Muscle layer of colon (tissue), 2 donors: Measurements from ENCODE around the gene SUPT6H.
"Not testable (repeated sequence)": the region's sequence is repeated elsewhere in the genome, so short reads cannot be mapped to it uniquely, and the experiment has no call there.

Experiments used
- H3K27ac ChIP-seq: one replicate; pipeline ENCODE4 v1.7.0; 2013; ENCODE audit warnings: low read depth, mild to moderate bottlenecking, low read length, moderate library complexity
- H3K27me3 ChIP-seq, 2 donors: one replicate each; pipeline ENCODE4 v1.7.0; 2013; ENCODE audit warnings: low read length in 2 of 2, mild to moderate bottlenecking in 2 of 2; ENCODE audit not compliant: insufficient read depth in 2 of 2, control insufficient read depth in 1 of 2
- H3K36me3 ChIP-seq: one replicate; pipeline ENCODE4 v1.7.0; 2013; ENCODE audit warnings: mild to moderate bottlenecking, low read length; ENCODE audit not compliant: insufficient read depth
- H3K4me1 ChIP-seq: one replicate; pipeline ENCODE4 v1.7.0; 2013; ENCODE audit warnings: mild to moderate bottlenecking, low read length; ENCODE audit not compliant: insufficient read depth
- H3K4me3 ChIP-seq, 2 donors: one replicate each; pipeline ENCODE4 v1.7.0; 2013; ENCODE audit warnings: low read length in 2 of 2, low read depth in 1 of 2, mild to moderate bottlenecking in 1 of 2, moderate library complexity in 1 of 2
- H3K9ac ChIP-seq: one replicate; pipeline ENCODE4 v1.7.0; 2013; ENCODE audit warnings: low read length
- H3K9me3 ChIP-seq: one replicate; pipeline ENCODE4 v1.7.0; 2013; ENCODE audit warnings: mild to moderate bottlenecking, low read length
- donor health status: abdominal sarcoma.
- donor health status: Adenocarcinoma of cecum.

Gene SUPT6H

DNA sequence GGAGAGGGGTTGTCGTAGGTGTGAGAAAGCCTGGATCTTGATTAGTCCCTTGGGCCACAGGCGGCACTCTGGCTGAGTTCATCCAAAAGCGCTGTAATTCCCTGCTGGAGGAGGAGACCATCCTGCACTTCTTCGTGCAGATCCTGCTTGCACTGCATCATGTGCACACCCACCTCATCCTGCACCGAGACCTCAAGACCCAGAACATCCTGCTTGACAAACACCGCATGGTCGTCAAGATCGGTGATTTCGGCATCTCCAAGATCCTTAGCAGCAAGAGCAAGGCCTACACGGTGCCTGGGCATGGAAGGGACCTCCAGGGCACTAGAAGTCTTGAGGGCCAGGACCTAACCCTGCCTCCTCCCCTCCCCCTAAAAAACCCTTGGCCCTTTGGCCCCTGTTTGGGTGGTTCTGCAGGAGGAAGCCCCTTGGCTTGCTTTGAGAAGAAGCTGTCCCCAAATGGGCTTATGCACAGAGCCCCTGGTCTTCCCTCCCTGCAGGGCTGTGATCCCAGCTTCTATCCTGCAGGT is 72.8 kb downstream of the SUPT6H start:
- no peaks in the 10 kb centered on the region for H3K27me3 ChIP-seq
- no peak overlapping the region for H3K9ac ChIP-seq

DNA sequence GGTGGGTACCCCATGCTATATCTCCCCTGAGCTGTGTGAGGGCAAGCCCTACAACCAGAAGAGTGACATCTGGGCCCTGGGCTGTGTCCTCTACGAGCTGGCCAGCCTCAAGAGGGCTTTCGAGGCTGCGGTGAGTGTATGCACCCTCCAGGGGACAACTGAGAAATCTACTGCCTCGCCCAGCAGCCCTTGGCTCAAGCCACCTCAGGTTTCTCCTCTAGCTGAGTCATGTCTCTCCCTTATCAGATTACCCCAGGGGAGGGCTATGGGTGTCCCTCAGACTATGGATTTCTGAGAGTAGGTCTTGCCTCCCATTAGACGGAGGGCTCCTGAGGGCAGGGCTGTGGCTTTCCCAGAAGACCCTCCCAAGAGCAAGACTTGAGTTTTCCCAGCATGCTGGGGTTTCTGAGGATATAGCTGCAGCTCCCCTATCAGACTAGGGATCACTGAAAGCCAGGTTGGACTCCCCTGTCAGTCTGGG is 73.3 kb downstream of the SUPT6H start:
- no peaks in the 10 kb centered on the region for H3K4me1 ChIP-seq
- H3K4me3 ChIP-seq, result no peak overlapping the region
- no peak overlapping the region for H3K9ac ChIP-seq
- H3K27me3 ChIP-seq, result no peaks in the 10 kb centered on the region
- no peaks in the 10 kb centered on the region for H3K9me3 ChIP-seq
- no peak overlapping the region for H3K27ac ChIP-seq
- no peaks in the 10 kb centered on the region for H3K36me3 ChIP-seq

More for the DNA sequence above, 72.8 kb downstream of the SUPT6H start:
- no peaks in the 10 kb centered on the region for H3K9me3 ChIP-seq
- no peak overlapping the region for H3K27ac ChIP-seq
- no peaks in the 10 kb centered on the region for H3K4me1 ChIP-seq
- H3K36me3 ChIP-seq, result no peaks in the 10 kb centered on the region
- no peak overlapping the region for H3K4me3 ChIP-seq

- not testable (repeated sequence) for H3K9me3 ChIP-seq, H3K27ac ChIP-seq, H3K4me3 ChIP-seq, H3K4me1 ChIP-seq, H3K9ac ChIP-seq, H3K27me3 ChIP-seq, H3K36me3 ChIP-seq
Observed at GRCh38 chr17:28735913-28736769, 74.1 kb downstream of the SUPT6H start.

DNA sequence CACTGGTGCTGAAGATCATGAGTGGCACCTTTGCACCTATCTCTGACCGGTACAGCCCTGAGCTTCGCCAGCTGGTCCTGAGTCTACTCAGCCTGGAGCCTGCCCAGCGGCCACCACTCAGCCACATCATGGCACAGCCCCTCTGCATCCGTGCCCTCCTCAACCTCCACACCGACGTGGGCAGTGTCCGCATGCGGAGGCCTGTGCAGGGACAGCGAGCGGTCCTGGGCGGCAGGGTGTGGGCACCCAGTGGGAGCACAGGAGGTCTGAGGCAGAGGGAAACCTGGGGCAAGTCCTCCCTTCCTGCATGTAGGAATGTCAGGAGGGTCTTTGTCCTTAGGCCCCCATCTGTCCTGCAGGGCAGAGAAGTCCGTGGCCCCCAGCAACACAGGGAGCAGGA is 75.3 kb downstream of the SUPT6H start:
- H3K4me3 ChIP-seq, result no peak overlapping the region
- no peaks in the 10 kb centered on the region for H3K4me1 ChIP-seq
- H3K9me3 ChIP-seq, result no peaks in the 10 kb centered on the region
- H3K27ac ChIP-seq, result no peak overlapping the region
- H3K9ac ChIP-seq, result no peak overlapping the region
- no peaks in the 10 kb centered on the region for H3K36me3 ChIP-seq
- H3K27me3 ChIP-seq, result no peaks in the 10 kb centered on the region

DNA sequence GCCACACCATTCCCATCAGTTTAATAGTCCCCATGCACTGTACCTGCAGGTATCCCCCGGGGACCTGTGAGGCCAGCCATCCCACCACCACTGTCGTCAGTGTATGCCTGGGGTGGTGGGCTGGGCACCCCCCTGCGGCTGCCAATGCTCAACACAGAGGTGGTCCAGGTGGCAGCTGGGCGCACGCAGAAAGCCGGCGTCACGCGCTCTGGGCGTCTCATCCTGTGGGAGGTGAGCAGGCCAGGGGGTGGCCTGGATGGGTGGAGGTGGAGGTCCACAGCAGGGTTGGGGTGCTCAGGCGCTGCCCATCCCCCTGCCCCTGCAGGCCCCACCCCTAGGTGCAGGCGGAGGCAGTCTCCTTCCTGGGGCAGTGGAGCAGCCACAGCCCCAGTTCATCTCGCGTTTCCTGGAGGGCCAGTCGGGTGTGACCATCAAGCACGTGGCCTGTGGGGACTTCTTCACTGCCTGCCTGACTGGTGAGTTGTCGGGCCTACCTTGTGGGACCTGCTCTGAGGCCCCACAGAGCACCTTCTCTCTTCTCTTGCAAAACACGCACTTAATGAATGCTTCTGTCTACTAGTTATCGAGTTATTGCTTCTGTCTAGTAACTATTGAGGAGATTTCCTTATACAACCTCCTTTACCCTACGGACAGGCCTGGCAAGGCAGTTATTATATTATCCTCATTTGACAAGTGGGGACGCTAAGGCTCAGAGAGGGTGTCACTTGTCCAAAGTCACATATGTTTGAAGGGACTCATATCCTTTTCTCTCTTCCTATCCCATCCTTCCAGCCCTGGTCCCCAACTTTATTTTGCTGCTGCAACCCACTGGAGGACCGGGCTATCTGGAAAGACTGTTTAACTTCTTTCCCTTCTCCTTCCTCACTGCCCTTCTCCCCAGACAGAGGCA is 76.0 kb downstream of the SUPT6H start:
- H3K9ac ChIP-seq, result no peak overlapping the region
- H3K4me3 ChIP-seq, result no peak overlapping the region
- H3K9me3 ChIP-seq, result no peaks in the 10 kb centered on the region
- H3K4me1 ChIP-seq, result no peaks in the 10 kb centered on the region
- H3K36me3 ChIP-seq, result no peaks in the 10 kb centered on the region
- H3K27ac ChIP-seq, result no peak overlapping the region
- no peaks in the 10 kb centered on the region for H3K27me3 ChIP-seq

DNA sequence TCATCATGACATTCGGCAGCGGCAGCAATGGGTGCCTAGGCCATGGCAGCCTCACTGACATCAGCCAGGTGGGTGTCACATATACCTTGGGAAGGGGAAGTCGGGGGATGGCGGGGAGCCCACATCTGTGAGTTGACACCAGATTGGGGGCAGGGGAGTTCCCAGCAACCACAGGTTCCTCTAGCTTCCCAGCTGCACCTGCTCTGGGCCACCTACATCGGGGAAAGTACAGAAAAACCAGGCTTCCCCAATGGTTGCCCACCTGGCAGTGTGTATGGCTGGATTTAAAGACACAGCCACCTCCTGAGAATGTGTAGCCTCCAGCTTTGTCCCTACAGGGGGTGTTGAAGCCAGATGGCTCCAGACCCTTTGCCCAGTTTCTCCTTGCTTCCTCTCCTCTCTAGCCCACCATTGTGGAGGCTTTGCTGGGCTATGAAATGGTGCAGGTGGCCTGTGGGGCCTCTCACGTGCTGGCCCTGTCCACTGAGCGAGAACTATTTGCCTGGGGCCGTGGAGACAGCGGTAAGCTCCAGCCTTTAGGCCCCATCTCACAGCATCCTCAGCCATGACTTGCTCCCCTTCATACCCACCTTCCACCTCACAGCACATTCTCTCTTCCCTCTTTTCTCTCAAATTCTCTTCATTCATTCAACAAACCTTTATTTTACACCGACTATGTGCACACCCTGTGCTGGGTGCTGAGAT is 76.8 kb downstream of the SUPT6H start:
- H3K27ac ChIP-seq, result no peak overlapping the region
- no peaks in the 10 kb centered on the region for H3K9me3 ChIP-seq
- H3K27me3 ChIP-seq, result no peaks in the 10 kb centered on the region
- H3K36me3 ChIP-seq, result no peaks in the 10 kb centered on the region
- H3K9ac ChIP-seq, result no peak overlapping the region
- no peak overlapping the region for H3K4me3 ChIP-seq
- no peaks in the 10 kb centered on the region for H3K4me1 ChIP-seq

- no peak overlapping the region for H3K9ac ChIP-seq
- no peaks in the 10 kb centered on the region for H3K36me3 ChIP-seq
- H3K27me3 ChIP-seq, result no peaks in the 10 kb centered on the region
- H3K4me3 ChIP-seq, result no peak overlapping the region
- no peaks in the 10 kb centered on the region for H3K9me3 ChIP-seq
- H3K27ac ChIP-seq, result no peak overlapping the region
- H3K4me1 ChIP-seq, result peaks cover 14% of the 10 kb centered on the region
Observed at GRCh38 chr17:28740406-28741357, 78.7 kb downstream of the SUPT6H start.

DNA sequence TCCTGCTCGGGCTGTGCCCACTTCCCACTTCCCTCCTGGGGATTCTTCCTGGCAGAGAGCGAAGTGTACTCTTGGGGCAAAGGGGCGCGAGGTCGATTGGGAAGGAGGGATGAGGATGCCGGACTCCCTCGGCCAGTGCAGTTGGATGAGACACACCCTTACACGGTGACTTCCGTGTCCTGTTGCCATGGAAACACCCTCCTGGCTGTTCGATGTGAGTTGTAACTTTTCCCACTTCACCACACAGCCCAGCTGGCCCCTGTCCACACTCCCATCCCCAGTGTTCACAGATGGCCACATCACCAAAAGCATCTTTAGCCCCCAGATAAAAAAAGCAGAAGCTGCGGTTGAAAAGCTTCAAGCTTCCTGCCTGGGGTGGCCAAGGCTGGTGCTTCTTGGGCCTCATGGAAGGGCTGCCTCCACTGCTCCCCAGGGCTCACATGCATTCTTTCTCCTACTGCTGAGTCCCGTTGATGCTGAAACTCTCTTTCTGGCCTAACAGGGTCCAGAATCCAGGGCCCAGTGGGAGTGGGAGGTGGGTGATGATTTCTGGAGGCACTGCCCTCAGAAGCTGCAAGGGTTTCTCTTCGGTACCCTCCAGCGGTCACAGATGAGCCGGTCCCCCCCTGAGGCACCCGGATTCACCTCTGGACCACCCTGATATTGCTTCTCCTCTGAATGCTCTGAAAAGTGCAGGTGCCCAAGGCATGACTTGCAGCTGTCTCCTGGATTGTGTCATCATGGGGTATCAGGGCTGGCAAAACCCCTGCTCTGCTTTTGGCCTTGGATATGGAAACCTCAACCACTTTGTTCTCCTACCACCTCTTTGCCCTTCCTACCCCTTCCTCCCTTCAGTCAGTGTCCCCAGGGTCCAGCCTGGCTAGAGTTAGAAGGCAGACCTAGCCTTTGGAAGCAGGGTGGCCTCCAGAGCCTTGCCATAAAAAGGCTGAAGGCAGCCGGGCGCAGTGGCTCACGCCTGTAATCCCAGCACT is 79.6 kb downstream of the SUPT6H start:
- H3K4me3 ChIP-seq, result no peak overlapping the region
- H3K4me1 ChIP-seq, result peaks cover 24% of the 10 kb centered on the region
- no peaks in the 10 kb centered on the region for H3K36me3 ChIP-seq
- no peaks in the 10 kb centered on the region for H3K9me3 ChIP-seq
- no peak overlapping the region for H3K9ac ChIP-seq
- H3K27me3 ChIP-seq, result no peaks in the 10 kb centered on the region
- no peak overlapping the region for H3K27ac ChIP-seq

- Histone ChIP-seq H3K4me1 (peaks cover 28% of the 10 kb centered on the region), H3K4me3 (peak within 1 kb of the TSS; percentile 71 to 86), H3K9ac (peak within 1 kb of the TSS; percentile 71), H3K27me3 (no peaks in the 10 kb centered on the region), H3K27ac (peak within 1 kb of the TSS; percentile 91), H3K9me3 (no peaks in the 10 kb centered on the region), H3K36me3 (peaks cover 5% of the 10 kb centered on the region)
Observed at GRCh38 chr17:28743243-28744103, 81.5 kb downstream of the SUPT6H start, which contains the start of gene TRAF4. Gene TRAF4, plus strand, starts transcription at chr17:28744011. Its CDS starts 102 bp downstream, at chr17:28744113.
